Naive thymus-derived CD4-positive, alpha-beta T cell (primary cell): Measurements from ENCODE around the gene ANKRD52. TPM values are rescaled to one million over a fixed set of nuclear protein-coding genes. Genes with fewer than 3 reads are reported as not detected.
"Not testable (repeated sequence)": the region's sequence is repeated elsewhere in the genome, so short reads cannot be mapped to it uniquely, and the experiment has no call there.

Experiments
- ATAC-seq: fragments of 150-1000 bp; cut with Tn5 transposase; 2 replicates; pipeline ENCODE4 v1.10.0; 2021; ENCODE audit warnings: mild to moderate bottlenecking, moderate library complexity
- CTCF ChIA-PET: fragments of 350-600 bp; sonication (Branson Sonifier 250); formaldehyde crosslinking; loops from one replicate; lab custom pipeline; 2021; ENCODE audit warnings: antibody characterized with exemption; lab: Charles Lee
- POLR2A ChIA-PET: fragments of 350-600 bp; sonication (Branson Sonifier 250); formaldehyde crosslinking; loops from one replicate; lab custom pipeline; 2021; ENCODE audit warnings: antibody characterized with exemption, inconsistent platforms; lab: Charles Lee
- DNase-seq, 9 donors: peaks; one replicate each; pipeline versions ENCODE4 v3.0.0 to v3.0.0-alpha.2; 2020 to 2022; ENCODE audit warnings: mixed read lengths in 1 of 9
- H3K27ac ChIP-seq: one replicate; pipeline ENCODE4 v1.7.0; 2013; ENCODE audit warnings: mild to moderate bottlenecking, low read depth, low read length, moderate library complexity
- H3K27me3 ChIP-seq, 2 donors: one replicate each; pipeline ENCODE4 v1.7.0; 2013; ENCODE audit warnings: low read length in 2 of 2, mild to moderate bottlenecking in 2 of 2, moderate library complexity in 2 of 2; ENCODE audit not compliant: control insufficient read depth in 2 of 2, insufficient read depth in 2 of 2
- H3K36me3 ChIP-seq, 3 experiments: 1 replicate in 2 of 3; 2 replicates in 1 of 3; pipeline ENCODE4 v1.7.0; 2013; ENCODE audit warnings: low read length in 3 of 3, mild to moderate bottlenecking in 3 of 3, moderate library complexity in 1 of 3; ENCODE audit not compliant: insufficient read depth in 3 of 3, control insufficient read depth in 2 of 3
- H3K4me1 ChIP-seq, 2 donors: one replicate each; pipeline ENCODE4 v1.7.0; 2013; ENCODE audit warnings: low read length in 2 of 2, mild to moderate bottlenecking in 2 of 2, moderate library complexity in 1 of 2; ENCODE audit not compliant: control insufficient read depth in 2 of 2, insufficient read depth in 2 of 2
- H3K4me3 ChIP-seq: 2 replicates; pipeline ENCODE4 v1.7.0; 2013; ENCODE audit warnings: mild to moderate bottlenecking, low read length
- H3K9me3 ChIP-seq, 3 experiments: 1 replicate in 2 of 3; 2 replicates in 1 of 3; pipeline ENCODE4 v1.7.0; 2013; ENCODE audit warnings: low read length in 3 of 3; ENCODE audit not compliant: control insufficient read depth in 2 of 3
- H3K27ac Mint-ChIP-seq, 9 donors: one replicate each; pipeline ENCODE4 v1.8.0; 2020 to 2022; ENCODE audit warnings: mixed read lengths in 9 of 9, mild to moderate bottlenecking in 8 of 9, moderate library complexity in 5 of 9, inconsistent platforms in 2 of 9
- H3K27me3 Mint-ChIP-seq, 5 donors: one replicate each; pipeline ENCODE4 v1.8.0; 2021 to 2022; ENCODE audit warnings: mixed read lengths in 5 of 5, mild to moderate bottlenecking in 1 of 5
- H3K36me3 Mint-ChIP-seq, 5 donors: one replicate each; pipeline ENCODE4 v1.8.0; 2020 to 2022; ENCODE audit warnings: mixed read lengths in 5 of 5, mild to moderate bottlenecking in 3 of 5, inconsistent platforms in 1 of 5
- H3K4me1 Mint-ChIP-seq, 7 donors: one replicate each; pipeline ENCODE4 v1.8.0; 2020 to 2022; ENCODE audit warnings: mixed read lengths in 7 of 7, mild to moderate bottlenecking in 3 of 7, inconsistent platforms in 1 of 7
- H3K4me3 Mint-ChIP-seq, 10 donors: one replicate each; pipeline ENCODE4 v1.8.0; 2020 to 2022; ENCODE audit warnings: mild to moderate bottlenecking in 10 of 10, mixed read lengths in 10 of 10, moderate library complexity in 6 of 10, inconsistent platforms in 2 of 10
- H3K9me3 Mint-ChIP-seq, 11 donors: one replicate each; pipeline ENCODE4 v1.8.0; 2020 to 2022; ENCODE audit warnings: mixed read lengths in 11 of 11, mild to moderate bottlenecking in 4 of 11, inconsistent platforms in 1 of 11, moderate library complexity in 1 of 11
- intact Hi-C, 2 donors: fragments of 100-400 bp; cut with micrococcal nuclease; formaldehyde crosslinking; loops; one replicate each; pipeline ENCODE4 v1.15.1; 2023
- polyA plus RNA-seq, 2 donors: library from polyadenylated mRNA; unstranded; fragments of 300-500 nt; fragmentation: Illumina TruSeq; gene quantifications; one replicate each; pipeline ENCODE4 v1.2.3, GENCODE V29; 2021
- total RNA-seq, 6 experiments: library from RNA in 5 of 6; stranded (reverse) in 5 of 6; gene quantifications; 1 replicate in 5 of 6; 2 replicates in 1 of 6; pipeline ENCODE4 v1.2.3 and lab custom pipeline; 2021 to 2026

ANKRD52 gene
- total and polyA plus RNA-seq, 7 experiments from 2014 or later = 5.1 to 64.4 (median 33.7) TPM

DNA sequence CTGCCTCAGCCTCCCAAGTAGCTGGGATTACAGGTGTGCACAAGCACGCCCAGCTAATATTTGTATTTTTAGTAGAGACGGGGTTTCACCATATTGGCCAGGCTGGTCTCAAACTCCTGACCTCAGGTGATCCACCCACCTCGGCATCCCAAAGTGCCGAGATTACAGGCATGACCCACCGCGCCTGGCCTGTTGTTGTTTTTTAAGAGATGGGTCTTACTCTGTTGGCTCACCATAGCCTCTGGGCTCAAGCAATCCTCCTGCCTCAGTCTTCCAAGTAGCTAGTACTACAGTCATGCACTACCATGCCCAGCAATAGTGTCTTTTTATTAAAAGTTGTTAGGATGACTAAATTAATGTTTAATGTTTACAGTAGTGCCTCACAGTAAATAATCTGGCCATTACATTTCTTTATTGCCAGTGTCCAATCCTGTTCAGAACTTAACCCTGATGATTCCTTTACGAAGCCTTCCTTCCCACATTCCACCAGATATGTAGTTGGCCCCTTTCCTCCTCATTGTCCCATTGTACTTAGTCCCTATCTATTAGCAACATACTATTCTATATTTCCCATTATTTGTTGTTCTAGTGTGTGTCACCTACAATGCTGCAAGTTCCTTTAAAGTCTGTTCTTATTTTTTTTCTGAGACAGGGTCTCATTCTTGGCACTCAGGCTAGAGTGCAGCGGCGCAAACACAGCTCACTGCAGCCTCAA lies 60.1 kb downstream of the ANKRD52 start:
- intact Hi-C loops = loop anchor here in 1 of 2 donors (10.0 kb wide), 1 partner anchor 377 kb away; no protein-coding TSS in a partner anchor
- Mint-ChIP-seq H3K27me3 (no peaks in the 10 kb centered on the region), H3K4me1 (peaks cover 4 to 17% (median 8%) of the 10 kb centered on the region in 7 donors), H3K4me3 (no peak overlapping the region), H3K36me3 (peaks cover 0 to 4% (median 0%) of the 10 kb centered on the region in 5 donors), H3K27ac (peak overlapping the region in 3 of 9 donors; percentile 17 to 26 (median 21)), H3K9me3 (no peaks in the 10 kb centered on the region)
- Histone ChIP-seq H3K27me3 (no peaks in the 10 kb centered on the region), H3K9me3 (no peaks in the 10 kb centered on the region), H3K4me1 (no peaks in the 10 kb centered on the region), H3K36me3 (no peaks in the 10 kb centered on the region), H3K27ac (no peak overlapping the region), H3K4me3 (no peak overlapping the region)
- POLR2A ChIA-PET = interaction anchor here (0.7 to 1.2 kb wide), 3 partner anchors 10 to 132 kb away, joined by 3 to 4 read pairs (median 3); partner anchors contain the start of gene RNF41
- ATAC-seq (no peak), DNase-seq (no peak)
- CTCF ChIA-PET = interaction anchor here (0.6 to 0.9 kb wide), 3 partner anchors 21 to 266 kb away, joined by 3 to 4 read pairs (median 3); partner anchors contain the start of gene RNF41

DNA sequence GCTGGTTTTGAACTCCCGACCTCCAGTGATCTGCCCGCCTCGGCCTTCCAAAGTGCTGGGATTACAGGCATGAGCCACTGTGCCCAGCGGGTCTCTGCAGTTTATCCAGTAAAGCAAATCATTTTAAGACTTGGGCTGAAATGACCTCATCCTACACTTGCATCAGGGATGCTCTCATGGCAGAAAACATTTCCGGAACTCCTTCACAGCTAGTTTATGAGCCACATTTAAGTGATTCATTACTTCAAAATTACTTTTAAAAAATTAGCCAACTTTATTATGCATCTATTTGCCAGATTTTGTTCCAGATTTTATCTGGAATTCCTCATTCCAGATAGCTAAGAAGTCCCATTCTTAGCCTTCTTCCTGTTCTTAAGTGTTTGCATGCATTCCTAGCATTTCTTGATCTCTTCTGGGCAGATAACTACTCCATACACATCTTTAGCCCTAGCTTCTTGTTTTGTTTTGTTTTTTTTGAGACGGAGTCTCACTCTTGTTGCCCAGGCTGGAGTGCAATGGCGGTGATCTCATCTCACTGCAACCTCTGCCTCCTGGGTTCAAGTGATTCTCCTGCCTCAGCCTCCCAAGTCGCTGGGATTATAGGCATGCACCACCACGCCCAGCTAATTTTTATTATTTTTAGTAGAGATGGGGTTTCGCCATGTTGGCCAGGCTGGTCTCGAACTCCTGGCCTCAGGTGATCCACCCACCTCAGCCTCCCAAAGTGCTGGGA lies 61.2 kb downstream of the ANKRD52 start:
- POLR2A ChIA-PET = interaction anchor here (0.7 to 2.6 kb wide), 5 partner anchors 24 to 114 kb away, joined by 3 to 12 read pairs (median 4); partner anchors contain the start of genes ANKRD52 and RNF41
- H3K36me3 ChIP-seq, H3K27ac Mint-ChIP-seq, H3K4me1 ChIP-seq, H3K27me3 Mint-ChIP-seq, ATAC-seq, H3K9me3 ChIP-seq, H3K9me3 Mint-ChIP-seq, H3K4me3 ChIP-seq, H3K4me3 Mint-ChIP-seq, H3K27me3 ChIP-seq, H3K27ac ChIP-seq, CTCF ChIA-PET, DNase-seq, H3K36me3 Mint-ChIP-seq: not testable (repeated sequence)
- peaks cover 7 to 17% (median 10%) of the 10 kb centered on the region in 7 donors for H3K4me1 Mint-ChIP-seq
- intact Hi-C loops = loop anchor here in 1 of 2 donors (10.0 kb wide), 1 partner anchor 378 kb away; no protein-coding TSS in a partner anchor

DNA sequence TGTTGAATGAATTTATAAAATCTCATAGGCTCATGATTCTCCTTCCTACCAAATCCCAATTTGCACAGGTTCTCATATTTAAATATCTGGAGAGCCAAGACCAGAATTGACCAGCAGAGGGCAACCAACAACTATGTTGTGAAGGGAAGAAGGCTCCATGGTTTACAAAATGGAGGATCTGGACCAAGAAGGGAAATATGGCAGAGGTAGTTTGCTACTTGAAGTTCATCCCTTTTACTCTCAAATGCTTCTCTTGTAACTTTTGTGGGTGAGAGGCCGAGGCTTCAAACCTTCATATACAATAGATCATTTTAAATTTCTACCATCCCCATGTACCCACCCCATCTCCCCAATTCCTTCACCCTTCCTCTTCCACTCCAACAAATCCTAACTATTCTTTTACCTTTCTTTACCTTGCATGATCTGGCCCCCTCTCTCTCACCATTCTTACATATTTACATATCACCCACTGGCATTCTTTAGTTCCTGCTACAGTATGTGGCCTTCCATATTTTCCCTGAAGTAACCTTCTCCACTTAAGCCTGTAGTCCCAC lies 65.1 kb downstream of the ANKRD52 start:
- Mint-ChIP-seq H3K36me3 (peaks cover 0 to 4% (median 0%) of the 10 kb centered on the region in 5 donors), H3K27ac (peak overlapping the region in 8 of 9 donors; percentile 4 to 80 (median 60)), H3K9me3 (peaks cover 0 to 8% (median 0%) of the 10 kb centered on the region in 11 donors), H3K27me3 (peaks cover 0 to 4% (median 0%) of the 10 kb centered on the region in 5 donors), H3K4me1 (peaks cover 20 to 32% (median 30%) of the 10 kb centered on the region in 7 donors), H3K4me3 (peak overlapping the region in 3 of 10 donors; percentile 5 to 27 (median 15))
- Histone ChIP-seq H3K9me3 (no peaks in the 10 kb centered on the region), H3K27me3 (no peaks in the 10 kb centered on the region), H3K4me3 (no peak overlapping the region), H3K27ac (no peak overlapping the region), H3K4me1 (peaks cover 5 to 9% of the 10 kb centered on the region in 2 donors), H3K36me3 (no peaks in the 10 kb centered on the region)
- peak in 8 of 9 donors; percentile 55 to 78 (median 74) for DNase-seq
- POLR2A ChIA-PET = interaction anchor here (0.6 to 12.4 kb wide), 10 partner anchors 18 to 271 kb away, joined by 3 to 192 read pairs (median 5); partner anchors contain the start of genes ESYT1, PA2G4, RNF41 and RPL41
- intact Hi-C loops = loop anchor here (1.0 to 10.0 kb wide), 9 partner anchors 31 to 382 kb away; partner anchors contain the start of genes ANKRD52 (in 2 of the 2), COQ10A (in 2 of the 2), NABP2 (in 2 of the 2) and ORMDL2 (in 1 of the 2)
- ATAC-seq = peak; percentile 38
- CTCF ChIA-PET = interaction anchor here (0.6 to 8.1 kb wide), 8 partner anchors 9 to 283 kb away, joined by 3 to 193 read pairs (median 3); partner anchors contain the start of genes ESYT1, RPL41 and ZC3H10

DNA sequence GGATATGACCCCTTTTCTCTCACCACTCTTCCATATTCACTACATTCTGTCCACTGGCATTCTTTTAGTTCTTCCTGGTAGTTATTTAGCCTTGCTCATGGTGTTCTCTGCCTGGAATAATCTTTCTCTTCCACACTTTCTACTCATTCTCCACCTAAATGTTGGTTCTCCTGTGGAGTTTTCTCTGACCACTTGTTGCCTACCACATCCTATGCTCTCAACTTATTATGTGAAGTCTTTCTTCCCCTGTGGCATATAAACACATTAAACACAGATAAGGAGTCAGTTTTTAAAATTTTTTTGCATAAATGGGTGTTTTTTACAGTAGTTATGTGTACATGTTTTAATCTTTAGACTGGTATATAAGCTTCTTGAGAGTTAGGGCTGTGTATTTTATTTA lies 65.6 kb downstream of the ANKRD52 start:
- intact Hi-C loops = loop anchor here (2.0 to 10.0 kb wide), 4 partner anchors 74 to 382 kb away; partner anchors contain the start of genes COQ10A (in 2 of the 2), ORMDL2 (in 1 of the 2), SARNP (in 1 of the 2) and TIMELESS (in 1 of the 2)
- Histone ChIP-seq H3K4me1 (peaks cover 9 to 15% of the 10 kb centered on the region in 2 donors), H3K9me3 (no peaks in the 10 kb centered on the region), H3K4me3 (no peak overlapping the region), H3K36me3 (no peaks in the 10 kb centered on the region), H3K27ac (no peak overlapping the region), H3K27me3 (no peaks in the 10 kb centered on the region)
- ATAC-seq (no peak), DNase-seq (no peak)
- peaks cover 0 to 4% (median 0%) of the 10 kb centered on the region in 5 donors for H3K36me3 Mint-ChIP-seq
- ChIA-PET CTCF (interaction anchor here (0.6 to 8.1 kb wide), 11 partner anchors 10 to 369 kb away, joined by 3 to 193 read pairs (median 3); partner anchors contain the start of genes ESYT1, RNF41, RPL41 and ZC3H10), POLR2A (interaction anchor here (0.6 to 12.4 kb wide), 8 partner anchors 29 to 272 kb away, joined by 3 to 192 read pairs (median 6); partner anchors contain the start of genes ESYT1, PA2G4, RNF41 and RPL41)
- H3K4me1 Mint-ChIP-seq = peaks cover 26 to 38% (median 35%) of the 10 kb centered on the region in 7 donors
- peaks cover 0 to 4% (median 0%) of the 10 kb centered on the region in 5 donors for H3K27me3 Mint-ChIP-seq
- peaks cover 0 to 8% (median 0%) of the 10 kb centered on the region in 11 donors for H3K9me3 Mint-ChIP-seq
- H3K4me3 Mint-ChIP-seq = peak overlapping the region in 3 of 10 donors; percentile 15 to 32 (median 27)
- H3K27ac Mint-ChIP-seq = peak overlapping the region in 7 of 9 donors; percentile 4 to 73 (median 52)

DNA sequence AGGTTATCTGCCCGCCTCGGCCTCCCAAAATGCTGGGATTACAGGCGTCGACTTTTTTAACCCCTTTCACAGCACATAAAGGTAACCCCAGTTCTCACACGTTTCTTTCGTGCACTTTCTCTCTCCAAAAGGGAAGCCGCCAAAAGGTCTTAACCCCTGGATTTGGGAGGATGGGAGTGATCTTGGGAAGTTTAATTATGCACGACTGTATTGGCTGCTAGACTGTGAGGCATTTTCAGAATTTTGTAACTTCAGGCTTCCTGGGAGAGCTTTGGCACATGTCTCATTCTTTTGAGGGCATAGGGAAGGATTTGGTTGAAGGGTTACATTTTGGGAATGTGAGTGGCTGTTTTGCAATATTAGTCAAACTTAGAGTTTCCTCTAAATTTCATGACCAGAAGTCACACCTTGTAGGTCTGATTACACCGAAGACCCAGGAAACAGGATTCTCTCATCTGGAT lies 67.5 kb downstream of the ANKRD52 start:
- peak overlapping the region; percentile 92 for H3K27ac ChIP-seq
- H3K36me3 ChIP-seq = peaks cover 0 to 9% (median 3%) of the 10 kb centered on the region in 3 experiments
- CTCF ChIA-PET = interaction anchor here (0.7 to 8.1 kb wide), 8 partner anchors 31 to 1664 kb away, joined by 3 to 193 read pairs (median 6); partner anchors contain the start of genes COQ10A, ESYT1, PA2G4 and RNF41
- Mint-ChIP-seq H3K4me1 (peaks cover 36 to 51% (median 46%) of the 10 kb centered on the region in 7 donors), H3K9me3 (peaks cover 0 to 8% (median 0%) of the 10 kb centered on the region in 11 donors), H3K27me3 (peaks cover 0 to 4% (median 0%) of the 10 kb centered on the region in 5 donors), H3K4me3 (peak overlapping the region; percentile 76 to 98 (median 95)), H3K27ac (peak overlapping the region; percentile 93 to 99 (median 98)), H3K36me3 (peaks cover 0 to 9% (median 0%) of the 10 kb centered on the region in 5 donors)
- H3K27me3 ChIP-seq = no peaks in the 10 kb centered on the region
- H3K4me3 ChIP-seq = peak overlapping the region; percentile 91
- POLR2A ChIA-PET = interaction anchor here (0.7 to 12.4 kb wide), 10 partner anchors 31 to 277 kb away, joined by 3 to 192 read pairs (median 8); partner anchors contain the start of genes ANKRD52, ESYT1, MYL6 and PYM1
- intact Hi-C loops = loop anchor here in 1 of 2 donors (1.0 to 10.0 kb wide), 4 partner anchors 257 to 384 kb away; partner anchors contain the start of genes ORMDL2, SARNP, SPRYD4 and TIMELESS
- ATAC-seq = no peak
- peaks cover 9 to 19% of the 10 kb centered on the region in 2 donors for H3K4me1 ChIP-seq
- DNase-seq = no peak
- no peaks in the 10 kb centered on the region for H3K9me3 ChIP-seq
